HG03045 (cell line): Measurements from ENCODE around the gene SP6.

Experiments
- ATAC-seq: cut with Tn5 transposase; IDR thresholded peaks from one replicate; pipeline ENCODE4 v1.9.1; 2021; ENCODE audit warnings: mild to moderate bottlenecking, moderate library complexity; ENCODE audit not compliant: unreplicated experiment

Gene SP6

DNA sequence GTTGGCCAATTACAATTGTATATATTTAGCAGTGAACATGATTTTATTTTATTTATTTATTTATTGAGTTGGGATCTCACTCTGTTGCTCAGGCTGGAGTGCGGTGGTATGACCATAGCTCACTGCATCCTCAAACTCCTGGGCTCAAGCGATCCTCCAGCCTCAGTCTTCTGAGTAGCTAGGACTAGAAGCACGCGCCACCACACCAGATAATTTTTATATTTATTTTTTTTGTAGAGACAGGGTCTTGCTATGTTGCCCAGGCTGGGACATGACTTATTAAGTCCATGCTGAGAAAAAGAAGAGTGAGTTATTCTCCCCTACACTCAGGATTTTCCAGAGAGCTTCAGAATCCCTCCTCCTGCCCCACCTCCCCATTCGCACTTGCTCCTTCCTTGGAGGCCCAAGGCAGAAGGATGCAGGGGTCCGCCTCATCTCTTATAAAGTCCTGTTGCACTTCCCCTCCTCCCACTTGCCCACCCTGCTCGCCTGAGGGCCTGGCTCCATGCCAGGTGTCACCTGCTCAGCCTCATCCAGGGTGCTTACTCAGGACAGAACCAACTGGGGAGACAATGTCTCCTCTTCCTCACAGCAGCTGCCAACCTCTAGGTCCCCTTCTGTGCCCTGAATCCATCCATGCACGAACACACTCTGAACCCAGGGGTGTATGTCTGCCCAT lies 29.0 kb upstream of the SP6 start:
- ATAC-seq, result no peak

DNA sequence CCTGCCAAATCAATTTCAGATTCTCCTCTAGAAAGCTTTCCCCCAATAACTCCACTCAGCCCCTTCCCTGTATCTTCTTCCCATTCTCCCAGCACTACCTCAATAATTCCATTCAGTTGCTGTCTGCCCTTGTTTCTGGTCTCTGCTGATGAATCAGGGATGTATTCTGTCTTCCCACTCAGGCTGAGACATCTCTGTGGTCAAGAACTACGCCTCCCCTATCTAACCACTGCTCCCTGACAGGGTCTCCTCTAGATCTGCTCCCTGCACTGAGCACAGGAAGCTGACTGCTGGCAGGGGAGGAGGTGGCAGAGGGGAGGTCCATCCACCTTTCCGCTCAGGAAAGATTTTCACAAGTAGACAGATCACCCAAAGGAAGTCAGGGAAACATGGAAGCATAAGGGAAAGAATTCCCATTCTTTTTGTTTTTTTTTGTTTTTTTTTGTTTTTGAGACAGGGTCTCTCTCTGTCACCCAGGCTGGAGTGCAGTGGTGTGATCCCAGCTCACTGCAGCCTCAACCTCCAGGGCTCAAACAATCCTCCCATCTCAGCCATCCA lies 28.1 kb upstream of the SP6 start:
- ATAC-seq, result no peak

DNA sequence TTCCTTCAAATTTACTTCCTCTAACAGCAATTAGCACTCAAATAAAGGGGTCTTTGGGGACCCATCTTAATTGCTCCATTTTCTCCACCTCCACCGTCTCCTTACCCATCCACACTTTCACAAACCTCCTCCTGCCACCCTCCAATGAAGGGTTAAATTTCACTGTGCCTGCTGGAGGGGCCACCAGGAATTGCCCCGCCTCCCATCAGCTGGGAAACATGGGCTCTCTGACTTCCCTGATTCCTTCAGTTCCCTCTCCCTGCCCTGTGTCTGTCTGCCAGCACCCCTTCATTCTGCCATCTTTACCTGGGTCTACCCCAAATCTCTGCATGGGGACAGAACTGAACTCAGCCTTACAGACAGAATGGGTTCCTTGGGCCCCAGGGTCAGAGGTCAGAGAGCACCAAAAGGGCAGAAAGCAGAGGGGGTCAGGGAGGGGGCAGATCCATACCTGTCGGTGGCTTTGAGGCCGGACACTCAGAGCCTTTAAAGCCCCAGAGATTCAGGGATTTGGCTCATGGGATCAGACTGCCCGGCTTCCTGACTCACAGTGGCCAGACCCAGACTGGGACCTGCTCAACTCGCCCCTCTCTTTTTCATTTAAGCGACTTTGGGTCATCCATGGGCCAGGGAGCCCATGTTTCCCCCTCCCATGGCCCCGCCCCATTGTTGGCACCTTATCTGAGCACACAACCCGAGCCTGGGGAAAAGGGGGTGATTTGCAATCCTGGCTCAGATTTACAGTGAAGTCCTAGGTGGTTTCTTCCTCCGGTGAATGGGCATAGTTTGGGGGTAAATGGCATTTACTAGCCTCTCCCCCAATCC lies 27.5 kb upstream of the SP6 start:
- no peak for ATAC-seq

DNA sequence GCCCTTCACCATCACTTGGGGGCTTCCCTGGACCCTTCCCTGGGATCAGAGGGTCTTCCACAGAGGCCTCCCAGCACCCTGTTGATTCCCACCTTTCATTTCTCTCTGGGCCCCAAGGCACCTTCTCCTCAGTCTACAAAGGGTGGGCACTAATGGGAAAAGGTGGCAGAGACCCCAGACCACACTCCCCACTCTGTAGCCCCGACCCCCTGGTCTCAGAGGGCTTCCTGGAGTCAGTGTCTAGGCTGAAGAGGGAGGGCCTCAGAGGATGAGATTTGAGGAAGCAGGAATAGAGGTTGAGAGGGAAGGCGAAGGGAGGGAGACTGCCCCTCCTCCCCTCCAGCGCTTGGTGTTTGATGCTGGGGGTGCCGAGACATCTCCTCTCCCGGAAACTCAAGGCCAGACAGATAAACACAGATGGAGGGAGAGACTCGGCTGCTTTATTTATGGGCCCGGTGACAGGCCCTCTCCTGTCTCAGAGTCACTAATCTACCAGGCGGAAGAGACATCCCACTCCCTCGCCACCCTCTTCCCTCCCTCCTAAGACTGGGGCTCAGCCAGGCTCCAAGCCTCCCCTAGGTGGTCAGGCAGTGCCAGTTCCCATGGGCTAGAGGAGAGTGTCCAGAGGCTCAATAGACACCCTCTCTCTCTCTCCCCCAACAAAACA lies 26.5 kb upstream of the SP6 start:
- ATAC-seq, result no peak

DNA sequence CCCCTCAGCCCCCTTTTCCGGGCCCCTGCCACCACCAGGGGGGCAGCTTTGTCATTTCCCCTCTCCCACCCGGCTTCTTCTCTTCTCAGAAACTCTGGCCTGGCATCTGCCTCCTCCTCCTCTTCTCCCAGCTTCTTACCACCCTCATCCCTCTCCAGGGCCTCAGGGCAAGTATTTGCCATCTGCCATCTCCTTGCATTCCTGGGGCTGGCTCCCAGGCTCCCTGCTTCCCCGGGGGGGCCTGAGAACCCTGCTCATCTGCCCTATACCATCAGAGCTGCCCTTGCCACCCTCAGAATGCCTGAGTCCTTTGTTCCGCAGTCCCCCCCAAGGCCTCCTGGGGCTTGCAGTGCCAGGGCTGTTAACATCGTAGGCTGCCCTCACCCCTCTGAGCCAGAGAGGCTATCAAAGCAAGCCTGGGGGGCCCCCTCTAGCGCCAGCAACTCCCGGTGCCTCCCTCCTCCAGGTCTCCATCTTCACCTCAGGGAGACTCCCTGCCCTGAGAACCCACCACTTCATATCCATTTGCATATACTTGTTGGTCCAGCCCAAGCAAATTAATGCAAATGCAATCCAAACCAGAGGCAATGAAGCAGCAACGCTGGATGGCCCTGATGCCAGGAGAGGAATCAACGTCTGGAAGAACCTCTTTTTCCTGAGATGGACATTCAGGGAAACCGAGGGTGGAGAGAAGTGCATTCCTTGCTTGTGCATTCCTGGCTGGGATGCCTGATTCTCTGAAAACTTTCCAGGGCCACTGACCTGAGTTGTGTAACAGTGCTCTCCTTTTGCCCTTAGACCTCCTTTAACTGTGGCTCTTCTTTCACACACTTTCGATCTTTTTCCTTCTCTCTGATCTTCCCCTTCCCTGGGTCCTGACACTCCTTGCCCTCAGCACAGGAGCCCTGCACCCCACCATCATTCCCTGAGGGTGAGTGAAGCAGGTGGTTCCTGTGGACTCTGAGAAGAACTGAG lies 24.3 kb upstream of the SP6 start:
- ATAC-seq, result no peak

DNA sequence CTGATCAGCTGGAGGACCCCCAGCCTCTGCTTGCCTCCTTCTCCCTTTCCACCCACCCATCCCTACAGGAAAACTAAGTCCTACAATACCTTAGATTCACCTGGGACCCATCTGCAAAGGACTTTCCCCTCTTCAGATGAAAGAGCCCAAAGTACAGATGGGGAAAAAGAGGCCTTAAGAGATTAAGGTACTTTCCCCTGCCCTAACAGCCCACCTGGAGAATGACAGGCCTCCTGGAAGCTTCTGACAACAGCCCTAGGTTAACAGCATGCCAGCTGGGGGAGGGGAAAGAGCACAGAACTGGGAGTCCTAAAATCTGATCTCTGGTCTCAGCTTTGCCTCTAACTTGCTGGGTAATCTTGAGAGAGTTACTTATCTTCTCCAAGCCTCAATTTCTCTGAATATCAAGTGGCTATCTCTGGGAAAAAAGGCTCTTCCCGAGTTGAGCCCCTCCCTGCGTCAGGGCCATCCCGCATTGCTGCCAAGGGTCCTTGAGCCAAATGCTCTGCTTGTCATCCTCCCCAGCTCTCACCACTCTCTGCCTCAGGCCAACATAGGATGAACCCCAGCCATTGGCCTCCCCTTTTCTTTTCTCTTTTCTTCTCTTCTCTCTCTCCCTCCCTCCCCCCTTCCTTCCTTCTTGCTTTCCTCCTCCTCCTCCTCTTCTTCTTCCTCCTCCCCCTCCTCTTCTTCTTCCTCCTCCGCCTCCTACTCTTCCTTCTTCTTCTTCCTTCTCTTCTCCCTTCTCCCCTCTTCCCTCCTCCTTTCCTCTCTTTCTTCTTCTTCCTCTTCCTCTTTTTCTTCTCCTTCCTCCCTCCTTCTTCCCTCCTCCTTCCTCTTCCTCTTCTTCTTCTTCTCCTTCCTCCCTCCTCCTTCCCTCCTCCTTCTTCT lies 22.5 kb upstream of the SP6 start:
- no peak for ATAC-seq

DNA sequence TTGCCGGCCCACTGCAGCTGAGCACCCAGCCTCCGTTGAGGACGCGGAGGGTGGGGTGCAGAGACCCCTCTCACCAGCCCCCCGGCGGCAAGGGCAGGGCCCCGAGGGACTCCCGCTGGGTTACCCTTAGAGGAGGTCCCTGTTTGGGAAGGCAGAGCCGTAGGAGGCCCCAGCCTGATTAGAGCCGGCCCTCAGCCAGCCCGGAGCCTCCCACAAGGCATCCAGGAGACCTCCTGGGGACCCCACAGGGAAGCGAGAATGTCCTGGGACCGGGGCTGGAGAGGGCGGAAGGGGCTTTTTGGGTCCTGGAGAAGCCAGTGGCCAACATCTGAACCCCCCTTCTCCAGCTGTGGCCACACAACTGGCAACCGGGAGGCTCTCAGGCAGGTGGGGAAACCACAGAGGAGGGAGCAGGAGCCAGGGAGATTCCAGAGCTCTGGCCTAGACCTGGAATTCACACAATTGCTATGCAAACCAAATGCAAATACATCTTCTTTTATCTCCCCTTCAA lies 21.7 kb upstream of the SP6 start:
- no peak for ATAC-seq

DNA sequence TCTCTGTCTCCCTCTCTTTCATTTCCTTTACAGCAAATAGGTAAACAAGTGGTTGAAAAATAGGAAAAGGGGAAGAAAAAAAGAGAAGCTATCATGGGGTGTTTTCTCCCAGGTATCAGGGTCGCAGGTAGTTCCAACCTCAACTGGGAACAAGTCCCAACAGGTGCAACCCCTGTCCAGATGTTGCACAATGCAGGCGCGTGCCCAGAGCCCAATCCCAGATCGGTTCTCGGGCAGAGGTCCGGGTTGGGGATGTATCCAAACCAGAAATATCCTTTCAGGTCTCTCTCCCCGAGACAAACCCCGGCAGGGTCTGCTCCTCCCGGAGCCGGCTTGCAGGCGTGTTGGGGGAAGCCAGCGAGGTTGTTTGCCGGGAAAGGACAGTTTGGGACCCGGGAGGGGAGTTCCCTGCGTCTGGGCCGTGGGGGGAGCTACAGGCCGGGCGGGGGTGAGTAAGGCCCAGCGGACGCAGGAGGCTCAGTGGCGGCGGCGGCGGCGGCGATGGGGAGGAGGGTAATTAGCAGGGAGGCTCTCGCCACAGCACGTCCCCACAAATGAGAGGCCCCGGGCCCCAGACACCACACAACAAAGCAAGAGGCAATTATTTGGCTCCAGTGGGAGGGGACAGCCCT lies 21.2 kb upstream of the SP6 start:
- ATAC-seq, result no peak

DNA sequence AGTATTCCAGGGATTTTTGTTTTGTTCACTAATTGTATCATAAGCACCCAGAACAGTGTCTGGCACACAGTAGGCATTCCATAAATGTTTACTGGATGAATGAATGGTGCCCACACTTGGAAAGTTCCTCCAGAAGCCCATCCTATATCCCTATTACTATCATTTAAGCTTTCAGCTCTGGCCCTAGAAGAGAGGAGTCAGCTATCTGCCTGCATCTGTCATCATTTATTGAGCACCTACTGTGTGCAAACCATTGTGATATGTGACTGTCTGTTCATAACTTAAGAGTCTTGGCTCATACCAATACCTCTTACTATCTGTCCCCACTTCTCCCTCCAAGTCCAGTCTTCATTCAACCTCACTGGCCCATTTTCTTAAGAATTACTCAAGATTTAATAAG lies 20.1 kb upstream of the SP6 start:
- ATAC-seq, result no peak

DNA sequence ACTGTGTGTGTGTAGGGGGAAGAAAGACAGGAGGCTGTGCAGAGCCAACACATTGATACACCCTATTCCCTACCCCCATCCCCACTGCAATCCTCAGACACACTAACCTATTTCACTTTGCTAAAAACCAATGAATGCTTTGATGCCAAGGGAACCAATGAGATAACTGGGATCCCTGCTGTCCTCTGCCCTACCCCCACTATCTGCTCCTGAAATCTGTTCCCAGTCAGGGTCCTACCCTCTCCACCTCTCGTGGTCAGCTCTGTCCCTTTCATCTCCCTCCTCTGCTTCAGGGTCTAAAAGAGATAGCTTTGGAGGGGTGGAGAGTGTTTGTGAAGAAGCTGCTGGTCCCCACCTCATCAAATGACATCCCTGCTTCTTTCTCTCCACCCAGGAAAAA lies 19.1 kb upstream of the SP6 start:
- ATAC-seq, result no peak

DNA sequence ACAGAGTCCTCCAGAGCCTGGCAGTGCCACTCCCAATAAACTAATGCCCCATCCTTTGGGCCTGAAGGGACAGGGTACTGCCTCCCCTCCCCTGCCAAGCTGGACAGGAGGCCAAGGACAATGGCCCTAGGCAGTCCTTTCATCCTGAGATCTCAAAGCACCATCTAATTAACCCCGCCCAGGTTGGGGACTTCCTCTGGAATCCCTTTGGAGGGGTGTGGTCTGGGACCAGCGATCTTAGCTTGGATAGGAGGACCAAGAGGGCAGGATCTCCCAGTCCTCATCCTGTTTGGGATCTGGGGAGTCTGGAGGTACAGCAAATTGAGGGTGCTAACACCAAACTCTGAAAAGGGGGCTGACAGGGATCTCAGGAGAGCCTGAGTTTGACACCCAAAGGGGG lies 18.2 kb upstream of the SP6 start:
- ATAC-seq, result no peak

DNA sequence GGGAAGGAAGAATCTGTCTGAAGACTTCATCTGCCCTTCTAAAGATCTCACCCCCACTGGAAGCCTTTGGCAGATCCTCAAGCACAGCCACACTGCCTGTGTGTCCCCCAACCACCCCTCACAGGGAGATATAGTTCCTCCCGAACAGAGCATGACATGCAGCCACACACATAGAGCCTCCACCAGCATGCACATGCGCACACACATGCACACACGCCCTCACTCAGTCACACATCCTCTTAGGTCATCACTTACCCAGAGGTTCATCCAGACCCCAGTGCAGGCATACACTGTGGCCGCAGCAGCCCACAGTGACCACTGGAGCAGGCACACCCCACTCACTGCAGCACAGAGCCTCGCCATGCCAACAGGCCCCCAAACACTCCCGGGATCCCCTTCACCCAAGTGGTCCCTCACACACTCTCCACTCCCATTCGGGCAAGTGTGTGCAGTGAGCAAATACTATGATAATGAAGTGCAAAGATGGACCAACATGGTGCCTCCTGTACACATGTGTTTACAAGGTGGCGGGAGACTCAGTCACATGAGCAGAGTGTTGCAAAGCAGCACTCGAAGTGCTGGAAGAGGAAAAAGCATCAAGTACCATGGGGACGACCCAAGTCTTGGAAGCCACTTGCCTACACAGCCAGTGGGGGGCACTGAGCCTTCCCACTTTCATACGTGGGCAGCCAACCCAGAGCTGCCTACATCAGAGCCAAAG lies 17.0 kb upstream of the SP6 start:
- no peak for ATAC-seq

DNA sequence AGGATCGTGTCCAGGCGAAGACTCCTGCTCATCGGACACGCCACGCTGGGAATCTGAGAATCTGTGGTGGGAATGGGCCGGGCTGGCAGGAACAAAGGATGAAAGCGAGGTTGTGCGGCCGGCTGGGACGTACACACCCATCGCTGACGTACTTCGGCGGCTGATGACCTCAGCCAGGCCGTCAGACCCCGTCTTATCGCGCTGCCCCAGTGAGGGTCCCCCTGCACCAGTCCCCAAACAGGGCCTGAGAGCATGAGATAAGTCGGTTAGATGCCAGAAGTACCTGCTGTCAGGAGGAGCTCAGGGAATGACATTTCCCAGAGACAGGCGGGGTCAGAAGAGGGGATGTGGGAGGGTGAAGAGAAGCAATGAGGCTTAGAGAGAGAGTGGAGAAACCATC lies 16.0 kb upstream of the SP6 start:
- ATAC-seq, result no peak

DNA sequence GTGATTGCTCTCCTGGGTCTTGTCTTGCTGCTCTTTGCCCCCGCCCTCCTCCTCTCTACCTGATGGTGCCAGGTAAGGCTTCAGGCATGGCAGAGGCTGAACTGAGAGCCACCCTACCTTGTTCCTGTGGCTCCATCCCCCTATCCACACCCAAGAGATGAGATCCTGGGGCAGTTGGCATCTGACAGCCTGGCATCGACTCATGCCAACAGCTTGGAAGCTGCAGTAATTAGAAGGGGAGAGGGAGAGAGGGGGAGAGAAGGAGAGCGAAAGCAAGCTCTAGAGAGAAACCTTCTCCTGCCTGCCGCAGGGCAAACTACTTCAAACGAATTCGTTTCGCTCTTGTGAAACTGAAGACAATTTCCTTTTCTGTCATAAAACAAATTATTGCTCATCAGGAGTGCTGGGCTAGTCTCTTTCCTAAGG lies 13.8 kb upstream of the SP6 start:
- no peak for ATAC-seq

DNA sequence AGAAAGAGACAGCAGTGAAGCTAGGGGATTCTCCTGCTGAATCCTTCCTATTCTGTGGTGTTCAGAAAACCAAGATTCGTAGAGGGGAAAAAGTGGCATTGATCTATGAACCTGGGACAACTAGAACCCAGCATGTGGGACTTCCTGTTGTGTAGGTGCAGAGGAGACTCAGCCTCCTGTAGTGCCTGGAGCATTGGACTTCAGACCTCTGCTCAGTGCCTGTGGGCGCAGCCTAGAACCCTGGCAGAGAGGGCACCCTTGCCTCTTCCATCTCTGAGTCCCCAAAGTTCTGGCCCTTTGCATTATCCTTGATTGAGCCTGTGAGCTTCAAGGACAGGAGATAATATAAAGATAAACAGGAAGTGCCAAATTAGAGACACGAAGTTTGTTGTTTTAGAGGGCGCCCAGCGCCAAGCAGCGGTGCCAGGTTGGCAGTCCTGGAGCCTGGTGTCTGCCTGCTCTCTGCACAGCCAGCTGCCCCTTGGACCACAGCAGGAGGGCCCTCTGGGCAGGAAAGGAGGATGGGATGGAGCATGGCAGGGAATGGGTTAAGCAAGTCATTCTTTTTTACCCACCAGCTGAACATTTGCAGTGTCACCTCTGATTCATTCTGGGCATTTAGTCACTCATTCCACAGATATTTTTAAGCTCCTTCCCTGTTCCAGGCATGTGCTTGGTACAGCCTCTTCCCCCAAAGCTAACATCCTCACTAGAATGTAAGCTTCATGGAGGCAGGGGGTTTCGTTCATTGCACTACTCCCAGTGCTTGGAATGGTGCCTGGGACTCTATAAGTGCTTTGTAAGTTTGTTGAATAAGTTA lies 11.9 kb upstream of the SP6 start:
- no peak for ATAC-seq

DNA sequence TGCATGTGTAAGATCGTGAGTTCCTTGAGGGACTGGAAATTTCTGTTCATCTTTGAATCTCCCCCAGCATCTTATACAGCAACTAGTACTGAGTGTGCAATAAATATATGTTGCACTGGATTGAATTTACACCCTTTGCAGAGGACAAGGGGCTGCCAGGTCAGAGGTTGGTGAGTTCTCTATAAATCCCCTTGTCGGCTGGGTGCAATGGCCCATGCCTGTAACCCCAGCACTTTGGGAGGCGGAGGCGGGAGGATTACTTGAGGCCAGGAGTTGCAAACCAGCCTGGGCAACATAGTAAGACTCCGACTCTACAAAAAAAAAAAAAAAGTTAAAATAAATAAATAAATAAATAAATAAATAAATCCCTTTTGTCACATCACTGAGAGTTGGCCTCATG lies 9.4 kb upstream of the SP6 start:
- ATAC-seq, result no peak
